IPS DF 4.7 (cell line): ENCODE measurements around the gene ESYT3.
"Not testable (repeated sequence)": the region's sequence is repeated elsewhere in the genome, so short reads cannot be mapped to it uniquely, and the experiment has no call there.

Experiments used
- DNase-seq: peaks from one replicate; pipeline ENCODE4 v3.0.0-alpha.2; 2013; ENCODE audit warnings: low spot score; ENCODE audit errors: extremely low read depth

The ESYT3 gene

DNA sequence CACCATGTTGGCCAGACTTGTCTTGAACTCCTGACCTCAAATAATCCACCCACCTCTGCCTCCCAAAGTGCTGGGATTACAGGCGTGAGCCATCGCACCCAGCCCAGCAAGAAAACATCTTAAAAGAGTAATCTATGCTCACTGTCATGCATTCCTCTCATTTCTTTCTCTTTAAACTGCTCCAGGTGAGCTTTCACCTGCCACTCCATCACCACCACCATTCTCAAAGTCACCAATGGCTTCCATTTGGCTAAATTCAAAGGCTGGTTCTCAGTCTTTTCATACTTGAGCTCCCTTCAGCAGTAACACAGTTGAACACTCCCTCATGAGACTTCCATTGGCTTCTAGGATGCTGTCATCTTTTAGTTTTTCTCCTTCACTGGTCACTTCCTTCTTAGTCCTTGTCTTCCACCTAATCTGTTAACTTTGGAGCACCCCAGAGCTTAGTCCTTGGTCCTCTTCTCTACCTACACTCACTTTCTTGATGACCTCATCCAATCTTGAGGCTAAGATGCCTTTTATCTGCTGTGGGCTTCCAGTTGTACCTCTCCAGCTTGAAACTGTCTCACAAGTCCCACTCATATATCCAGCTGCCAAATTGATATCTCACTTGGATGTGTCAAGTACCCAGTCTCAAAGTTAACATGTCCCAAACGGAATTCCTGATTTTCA is 27.0 kb upstream of the ESYT3 start:
- DNase-seq, result no peak

DNA sequence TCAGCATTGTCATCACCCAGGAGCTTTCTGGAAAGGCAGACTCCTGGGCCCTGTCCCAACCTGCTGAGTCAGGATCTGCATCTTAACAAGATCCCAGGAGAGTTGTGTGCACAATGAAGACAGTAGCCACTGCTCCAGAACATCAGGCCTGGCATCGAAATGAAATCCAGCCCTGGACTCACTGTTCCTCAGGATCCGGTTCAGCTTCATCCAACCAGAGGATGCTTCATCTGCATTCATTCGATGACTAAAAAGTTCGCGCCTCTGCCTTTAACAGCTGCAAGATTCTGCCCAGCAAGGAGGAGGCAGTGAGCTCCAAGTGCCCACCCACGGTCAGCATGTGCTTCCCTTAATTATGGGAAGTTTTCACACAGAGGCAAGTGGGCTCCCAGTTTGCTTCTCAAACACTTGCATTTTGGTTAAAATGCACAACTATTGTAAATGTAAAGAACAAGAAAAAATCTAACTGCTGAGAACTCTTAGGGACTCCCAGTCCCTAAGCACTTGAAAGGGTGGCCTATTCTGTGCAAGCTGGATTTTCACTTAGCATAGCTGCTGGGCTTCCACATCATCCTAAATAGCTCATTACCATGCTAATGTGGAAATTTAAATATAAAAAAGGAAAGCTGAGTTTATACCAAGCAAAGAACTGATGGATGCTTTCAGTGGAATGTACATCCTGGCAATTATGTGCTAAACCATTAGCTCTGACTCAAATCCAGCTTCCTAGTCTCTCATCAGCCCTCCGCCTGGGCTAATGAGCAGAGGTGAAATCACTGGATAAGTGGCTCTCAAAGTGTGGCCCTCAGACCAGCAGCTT is 25.5 kb upstream of the ESYT3 start:
- DNase-seq, result peak; percentile 71

DNA sequence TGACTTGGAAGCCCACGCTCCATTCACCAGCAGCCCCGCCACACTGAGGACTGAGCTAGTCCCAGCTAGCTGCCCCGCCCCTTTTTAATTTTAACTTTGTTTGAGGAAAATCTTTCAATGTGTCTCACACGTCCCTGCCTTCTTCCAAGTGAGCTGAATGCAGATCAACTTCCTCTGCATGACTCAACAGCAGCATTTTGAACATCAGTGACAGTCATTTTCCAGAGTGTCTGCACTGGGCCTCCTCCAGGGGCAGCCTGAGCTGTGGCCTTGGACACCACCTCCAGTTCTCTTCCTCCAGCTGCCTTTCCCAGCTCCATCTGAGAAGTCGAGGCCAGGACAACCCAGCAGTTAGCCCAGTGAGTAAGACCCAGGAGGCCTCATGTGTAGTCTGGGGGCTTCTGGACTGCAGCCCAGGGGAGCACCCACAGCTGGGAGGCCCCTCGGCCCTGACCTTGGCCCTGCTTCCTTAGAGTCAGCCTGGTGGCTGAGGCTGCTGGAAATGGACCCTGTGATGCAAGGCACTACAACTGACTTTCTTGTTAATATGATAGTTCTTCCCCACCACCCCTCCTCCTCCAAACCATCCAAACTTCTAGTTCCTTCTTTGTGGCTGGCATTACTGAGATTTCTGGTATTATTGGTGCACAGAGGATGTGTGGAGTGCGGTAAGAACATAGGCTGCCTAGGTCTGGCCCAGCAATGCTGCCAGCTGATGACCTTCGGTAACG is 21.4 kb upstream of the ESYT3 start:
- DNase-seq, result no peak

DNA sequence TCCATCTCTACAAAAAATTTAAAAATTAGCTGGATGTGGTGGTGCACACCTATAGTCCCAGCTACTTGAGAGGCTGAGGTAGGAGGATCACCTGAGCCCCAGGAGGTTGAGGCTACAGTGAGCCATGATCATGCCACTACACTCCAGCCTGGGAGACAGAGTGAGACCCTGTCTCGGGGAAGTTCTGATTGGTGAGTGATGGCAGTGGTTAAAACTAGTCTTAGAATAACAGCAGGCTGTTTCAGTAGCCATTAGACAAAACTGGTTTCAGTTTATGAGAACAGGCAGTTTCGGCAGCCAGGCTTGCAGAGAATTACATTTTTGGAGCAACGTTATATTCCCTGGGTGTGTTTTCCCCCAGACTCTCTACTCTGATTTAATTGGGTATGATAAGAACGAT is 18.2 kb upstream of the ESYT3 start:
- DNase-seq, result not testable (repeated sequence)

DNA sequence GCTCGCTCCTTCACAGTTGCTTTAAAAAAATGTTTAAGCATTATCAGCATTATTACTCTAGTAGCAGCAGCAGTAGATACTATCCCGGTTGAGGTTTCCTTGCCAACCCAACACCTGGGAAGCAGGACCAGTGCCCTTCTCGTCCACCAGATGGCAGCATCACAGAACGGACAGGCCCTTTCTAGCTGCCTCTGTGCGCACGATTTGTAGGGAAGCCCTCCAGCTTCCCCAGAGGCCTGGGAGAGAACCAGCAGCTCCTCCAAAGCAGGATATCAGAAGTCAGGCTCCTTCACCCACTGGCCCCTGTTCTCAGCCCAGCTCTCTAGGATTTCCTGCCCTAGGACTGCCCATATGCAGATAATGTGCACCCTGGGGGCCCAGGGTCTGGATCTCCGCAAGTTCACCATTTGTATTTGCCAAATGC is 16.8 kb upstream of the ESYT3 start:
- DNase-seq, result peak; percentile 84

DNA sequence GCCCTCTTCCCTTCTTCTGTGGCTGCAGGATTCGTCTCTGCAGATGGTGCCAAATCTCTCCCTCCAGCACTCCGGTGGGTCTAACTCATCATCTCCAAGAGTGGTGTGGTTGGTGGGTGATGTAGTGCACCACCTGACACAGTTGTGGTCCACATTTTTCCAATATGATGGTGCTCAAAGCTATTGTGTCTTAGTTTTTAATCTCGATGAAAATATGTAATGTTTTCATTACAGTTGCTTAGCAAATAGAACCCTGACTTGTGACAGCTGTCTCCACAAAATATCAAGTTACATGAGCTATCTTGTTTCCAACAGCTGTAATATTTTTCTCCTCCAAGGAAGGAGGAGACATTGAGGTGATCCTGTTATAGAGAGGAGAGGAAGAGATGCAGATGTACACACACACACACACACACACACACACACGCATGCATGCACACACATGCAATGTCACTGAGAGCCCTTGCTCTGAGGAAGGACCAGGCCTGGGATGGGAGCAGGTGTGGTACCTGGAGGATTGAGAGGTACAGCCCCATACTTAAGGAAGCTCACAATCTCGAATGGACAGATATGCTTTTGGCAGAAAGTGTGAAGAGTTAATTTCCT is 15.7 kb upstream of the ESYT3 start:
- no peak for DNase-seq

DNA sequence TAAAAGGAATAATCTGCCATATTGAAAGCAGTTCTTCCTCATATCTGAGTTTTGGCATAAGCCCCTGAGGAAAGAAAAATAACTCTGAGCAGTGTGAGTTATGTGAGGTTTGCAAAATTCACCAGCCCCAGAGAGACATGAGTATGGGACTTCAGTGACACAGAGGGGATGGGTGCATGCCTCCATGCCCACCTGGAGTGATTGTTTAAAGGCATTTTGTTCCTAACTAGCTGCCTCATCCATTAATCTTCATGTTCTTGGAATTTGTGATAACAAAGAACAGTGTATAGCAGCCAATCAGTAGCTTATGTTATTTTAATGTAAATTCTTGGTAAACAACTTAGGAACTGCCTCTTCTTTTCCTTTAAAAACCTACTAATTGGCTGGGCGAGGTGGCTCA is 11.1 kb upstream of the ESYT3 start:
- DNase-seq, result no peak

DNA sequence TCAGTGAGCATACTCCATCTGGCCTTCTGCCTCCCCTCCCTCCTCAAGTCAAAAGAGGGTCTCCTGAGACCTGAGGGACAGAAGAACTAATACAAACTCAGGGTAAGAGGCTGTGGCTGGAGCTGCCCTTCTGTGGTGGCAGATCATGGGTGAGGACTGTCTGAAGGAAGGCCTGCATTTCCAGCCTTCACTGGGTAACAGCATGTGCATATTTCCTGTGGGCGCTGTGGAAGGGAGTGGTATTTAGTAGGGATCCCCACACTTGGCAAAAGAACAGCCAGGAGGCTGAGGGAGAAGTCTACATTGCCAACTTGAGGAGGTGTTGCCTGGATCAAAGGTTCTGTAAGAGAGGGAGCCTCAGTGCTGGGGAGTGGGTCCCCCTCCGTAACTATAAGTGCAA is 10.1 kb upstream of the ESYT3 start:
- DNase-seq, result no peak

DNA sequence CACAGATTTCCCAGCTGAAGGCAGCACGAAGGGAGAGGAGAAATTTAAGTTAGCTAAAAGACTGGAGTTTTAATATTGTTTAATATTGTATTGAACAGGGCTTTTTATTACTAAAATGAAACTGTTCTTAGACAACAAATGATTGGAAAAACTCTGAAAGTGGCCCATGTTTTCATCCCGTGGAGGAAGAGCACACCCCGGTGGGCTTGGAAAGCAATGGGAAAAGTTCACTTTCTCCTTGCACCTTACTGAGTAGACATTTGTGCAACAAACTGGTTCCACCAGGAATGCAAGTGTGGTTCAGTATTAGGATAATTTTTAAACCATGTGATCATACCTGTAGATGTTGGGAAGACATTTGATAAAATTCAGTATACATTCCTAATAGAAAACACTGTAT is 8.2 kb upstream of the ESYT3 start:
- DNase-seq, result no peak

DNA sequence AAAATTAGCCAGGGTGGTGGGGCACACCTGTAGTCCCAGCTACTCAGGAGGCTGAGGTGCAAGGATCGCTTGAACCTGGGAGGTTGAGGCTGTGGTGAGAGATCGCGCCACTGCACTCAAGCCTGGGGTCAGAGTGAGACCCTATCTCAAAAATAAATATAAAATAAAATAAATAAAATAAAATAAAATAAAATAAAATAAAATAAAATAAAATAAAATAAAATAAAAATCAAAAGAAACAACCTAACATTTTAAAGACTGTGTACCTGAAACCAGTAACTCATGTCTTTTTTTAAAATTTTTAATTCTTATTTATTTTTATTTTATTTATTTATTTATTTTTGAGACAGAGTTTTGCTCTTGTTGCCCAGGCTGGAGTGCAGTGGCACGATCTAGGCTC is 7.7 kb upstream of the ESYT3 start:
- not testable (repeated sequence) for DNase-seq

DNA sequence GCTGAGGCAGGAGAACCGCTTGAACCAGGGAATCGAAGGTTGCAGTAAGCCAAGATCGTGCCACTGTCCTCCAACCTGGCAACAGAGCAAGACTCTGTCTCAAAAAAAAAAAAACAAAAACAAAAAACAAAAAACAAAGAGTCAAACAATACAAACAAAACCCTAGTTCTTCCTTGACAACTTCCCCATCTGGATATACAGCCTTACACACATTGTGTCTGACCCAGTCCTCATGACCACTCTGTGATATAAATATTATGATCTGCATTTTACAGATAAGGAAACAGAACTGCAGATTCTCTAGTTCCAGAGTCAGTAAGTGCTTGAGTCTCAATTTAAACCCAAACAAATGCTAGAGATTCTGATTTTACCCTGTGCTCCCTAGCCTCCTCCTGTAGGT is 4.8 kb upstream of the ESYT3 start:
- DNase-seq, result no peak

DNA sequence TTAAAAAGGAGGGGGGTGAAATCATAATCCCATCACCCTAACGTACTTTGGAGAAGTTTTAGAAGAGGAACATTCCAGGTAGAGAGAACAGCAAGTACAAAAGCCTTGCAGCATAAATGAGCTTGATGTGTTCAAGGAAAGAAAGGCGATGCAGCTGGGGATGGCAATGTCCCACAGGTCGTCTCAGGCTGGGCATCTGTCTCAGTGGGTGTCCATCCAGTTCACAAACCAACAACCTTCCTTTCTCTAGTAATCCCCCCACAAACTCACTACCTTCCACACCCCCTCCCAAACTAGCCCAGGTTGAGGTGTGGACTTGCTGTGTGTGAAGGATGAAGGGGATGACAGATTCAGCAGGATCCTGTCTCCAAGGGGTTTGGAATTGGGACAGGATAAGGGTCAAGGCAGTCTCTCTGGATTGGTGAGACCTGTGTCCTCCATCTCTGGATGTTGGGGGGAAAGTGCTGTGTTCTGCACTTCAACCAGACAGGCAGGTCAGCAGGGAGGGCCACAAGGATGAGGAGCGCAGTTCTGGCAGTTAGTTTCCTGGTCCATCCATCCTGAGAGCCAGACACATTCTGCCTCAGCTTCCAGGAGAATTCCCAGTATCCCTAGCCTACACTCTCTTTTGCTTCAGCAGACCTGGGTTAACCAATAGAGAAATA is 1.7 kb upstream of the ESYT3 start:
- no peak for DNase-seq

DNA sequence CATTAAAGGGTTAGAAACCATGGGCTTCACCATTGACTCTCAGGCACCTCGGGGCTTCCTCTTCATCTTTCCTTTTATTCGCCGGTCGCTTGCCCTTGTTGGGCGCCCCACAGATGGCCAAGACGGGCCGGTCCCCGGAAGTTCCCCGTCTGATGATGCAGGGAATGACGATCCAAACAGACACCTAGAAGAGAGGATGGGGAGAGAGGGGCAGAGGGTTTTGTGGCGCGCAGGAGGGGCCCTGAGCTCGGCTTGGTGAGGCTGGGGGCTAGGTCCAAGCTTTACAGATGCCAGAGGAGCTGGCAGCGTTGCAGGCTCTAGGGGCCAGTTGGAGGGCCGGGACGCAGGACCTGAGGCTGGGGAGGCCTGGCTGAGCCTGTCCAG is 532 bp upstream of the ESYT3 start:
- DNase-seq, result no peak

DNA sequence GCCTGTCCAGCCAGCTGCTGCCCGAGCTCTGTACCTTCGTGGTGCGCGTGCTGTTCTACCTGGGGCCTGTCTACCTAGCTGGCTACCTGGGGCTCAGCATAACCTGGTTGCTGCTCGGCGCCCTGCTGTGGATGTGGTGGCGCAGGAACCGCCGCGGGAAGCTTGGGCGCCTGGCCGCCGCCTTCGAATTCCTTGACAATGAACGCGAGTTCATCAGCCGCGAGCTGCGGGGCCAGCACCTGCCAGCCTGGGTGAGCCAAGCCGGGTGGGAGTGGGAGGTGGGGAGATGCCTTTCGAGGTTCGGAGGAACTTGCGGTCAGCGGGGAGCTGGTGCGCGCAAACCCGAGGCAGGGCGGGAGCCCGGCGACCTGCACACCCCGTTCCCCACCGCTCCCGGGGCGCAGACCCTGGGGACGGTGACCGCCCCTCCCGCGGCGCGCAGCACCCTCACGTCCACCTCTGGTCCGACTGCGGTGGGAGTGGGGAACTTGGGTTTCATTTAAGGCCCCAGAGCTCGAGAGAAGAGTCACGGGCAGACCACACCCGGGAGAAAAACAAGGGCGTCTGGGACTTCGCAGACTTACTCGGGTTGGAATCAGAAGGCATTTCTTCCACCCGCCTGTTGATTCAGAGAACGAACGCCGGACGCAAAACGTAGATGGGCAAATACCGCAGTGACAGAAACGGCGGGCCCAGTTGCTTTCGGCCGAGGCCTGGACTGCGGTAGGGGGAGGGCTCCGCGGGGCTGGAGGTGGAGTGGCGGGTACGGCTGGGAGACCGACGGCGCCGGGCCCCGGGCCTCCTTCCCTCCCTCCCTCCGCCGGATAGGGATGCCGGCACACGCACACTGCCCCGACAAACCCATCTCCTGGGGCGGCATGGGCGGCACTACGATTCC is 708 bp downstream of the ESYT3 start:
- DNase-seq, result no peak

DNA sequence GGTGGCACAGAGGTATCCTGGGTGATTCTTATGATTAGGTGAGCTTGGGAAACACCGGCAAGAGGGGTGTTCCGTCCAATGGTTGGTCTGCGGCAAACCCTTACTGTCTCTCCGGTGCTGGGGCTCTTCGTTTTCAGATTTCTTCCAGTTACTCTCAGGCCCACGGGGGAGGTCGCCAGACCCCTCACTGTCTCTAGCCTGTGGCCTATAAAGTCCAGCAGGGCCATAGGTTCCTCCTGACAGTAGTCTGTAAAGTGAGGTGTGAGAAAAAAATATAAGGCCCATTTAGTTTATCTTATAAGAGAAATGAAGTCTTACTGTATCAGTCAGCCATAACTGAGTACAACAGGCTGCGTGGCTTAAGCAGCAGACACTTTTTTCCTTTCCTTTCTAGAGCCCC is 1.4 kb downstream of the ESYT3 start:
- DNase-seq, result no peak

DNA sequence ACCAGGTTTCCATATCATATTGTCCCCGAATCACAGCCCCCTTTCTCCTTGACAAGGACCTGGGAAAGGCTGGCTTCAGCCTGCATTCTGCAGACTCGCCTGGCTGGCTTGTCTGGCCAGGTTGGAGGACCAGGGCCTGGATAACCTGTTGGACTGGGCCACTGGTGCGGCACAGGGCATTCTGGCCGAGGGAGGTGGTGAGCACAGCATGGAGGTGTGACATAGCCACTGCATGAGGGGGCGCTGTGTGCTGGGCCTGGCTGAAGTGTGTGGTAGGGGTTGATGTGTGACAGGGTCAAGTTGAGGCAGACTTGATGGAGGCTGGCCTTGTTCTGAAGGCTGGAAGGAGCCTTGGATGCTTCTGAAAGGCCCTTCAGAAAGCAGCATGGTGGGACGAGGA is 2.9 kb downstream of the ESYT3 start:
- DNase-seq, result no peak

DNA sequence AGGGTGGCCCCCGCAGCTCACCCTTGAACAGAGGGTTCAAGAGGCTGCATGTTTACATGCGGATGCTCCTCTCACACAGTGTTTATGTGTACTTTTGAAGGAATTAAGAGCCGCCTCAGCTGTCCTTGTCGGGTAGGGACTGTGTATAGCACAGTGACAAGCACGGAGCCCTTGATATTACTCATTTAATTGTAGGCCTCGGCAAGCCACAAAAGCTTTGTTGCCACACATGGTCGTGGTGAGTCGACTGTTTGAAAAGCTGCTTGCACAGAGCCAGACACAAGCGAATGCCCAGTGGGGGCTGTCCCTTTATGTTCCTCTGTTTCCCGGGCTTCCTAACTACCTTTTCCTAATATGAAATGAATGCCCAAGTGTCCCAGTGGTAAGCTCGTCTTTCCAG is 4.5 kb downstream of the ESYT3 start:
- no peak for DNase-seq

DNA sequence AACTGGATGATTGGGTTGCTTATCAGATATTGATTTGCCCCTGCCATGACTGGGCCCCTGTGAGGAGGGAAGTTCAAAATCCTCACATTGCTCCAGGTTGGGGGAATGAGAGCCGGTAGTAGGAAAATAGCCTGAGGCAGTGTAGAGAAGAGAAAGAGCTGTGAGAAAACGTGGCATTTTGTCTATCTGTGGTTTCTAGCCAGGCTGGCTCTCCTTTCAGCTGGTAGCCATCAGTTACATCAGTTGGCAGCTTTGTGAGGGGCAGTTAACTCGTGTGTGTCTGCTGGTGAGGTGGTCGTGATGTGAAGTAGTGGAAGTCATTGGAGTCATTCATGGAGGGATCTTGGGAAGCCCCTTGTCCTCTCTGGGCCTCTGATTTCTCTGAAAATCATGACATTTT is 5.2 kb downstream of the ESYT3 start:
- DNase-seq, result no peak

DNA sequence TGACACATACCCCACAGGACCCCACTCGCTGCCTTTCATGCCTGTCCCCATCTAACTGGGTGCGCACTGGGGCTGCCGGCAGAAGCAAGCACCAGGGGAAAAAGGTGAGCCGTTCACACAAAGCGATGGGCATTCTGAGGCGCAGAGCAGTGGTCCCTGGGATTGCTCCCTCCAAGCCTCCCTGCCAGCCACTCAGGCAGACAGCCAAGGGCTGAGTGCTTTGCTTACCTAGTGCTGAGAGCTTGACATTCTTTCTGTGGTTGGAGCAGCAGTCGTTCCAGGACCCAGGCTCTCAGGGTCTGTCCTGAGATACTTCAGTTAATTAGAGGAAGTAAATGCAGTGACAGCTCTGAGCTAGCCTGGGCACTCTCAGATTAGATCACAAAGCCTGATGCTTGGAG is 5.7 kb downstream of the ESYT3 start:
- no peak for DNase-seq

DNA sequence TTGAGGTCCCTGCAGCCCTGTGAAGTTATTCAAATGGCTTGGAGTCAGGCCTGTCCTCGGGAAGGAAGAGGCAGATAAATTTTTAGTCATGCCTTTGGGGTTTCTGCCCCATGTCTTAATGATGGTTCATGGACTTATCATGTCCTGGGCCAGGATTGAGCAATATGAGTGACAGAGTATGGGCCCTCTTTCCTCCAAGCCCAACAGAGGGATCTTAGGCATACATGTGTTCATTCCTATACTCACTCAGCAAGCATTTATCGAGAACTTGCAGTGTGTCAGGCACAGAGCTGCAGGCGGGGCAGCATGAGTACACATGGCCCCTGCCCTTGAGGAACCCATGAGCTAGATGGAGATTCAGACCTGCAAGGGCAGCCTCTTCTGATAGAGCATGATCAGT is 6.2 kb downstream of the ESYT3 start:
- DNase-seq, result no peak

DNA sequence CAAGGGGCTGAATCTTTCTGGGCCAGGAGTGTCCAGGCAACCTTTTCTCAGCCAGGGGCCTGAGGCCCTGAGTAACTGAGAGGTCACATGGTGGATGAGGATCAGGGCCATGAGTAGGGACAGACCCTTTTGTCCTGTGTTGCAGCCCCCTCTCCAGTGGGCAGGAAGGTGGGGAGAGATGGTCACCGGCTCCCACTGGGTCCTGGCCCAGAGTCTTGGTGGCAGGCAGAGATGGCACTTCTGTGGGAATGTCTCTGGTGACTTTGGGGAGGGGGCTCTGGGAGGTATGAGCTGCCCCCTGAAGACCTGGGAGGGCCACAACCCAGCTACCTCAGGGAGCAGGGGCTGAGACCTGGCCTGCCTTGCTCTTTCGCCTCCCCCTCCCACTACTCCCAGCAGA is 6.8 kb downstream of the ESYT3 start:
- no peak for DNase-seq
